Esophagus mucosa (tissue), 1 donor: ENCODE measurements around the gene TMEM120B. TPM values are rescaled to one million over a fixed set of nuclear protein-coding genes. Genes with fewer than 3 reads are reported as not detected.
"Not testable (repeated sequence)": the region's sequence is repeated elsewhere in the genome, so short reads cannot be mapped to it uniquely, and the experiment has no call there.

ENCODE experiments used
- ATAC-seq: fragments of 200-7000 bp; cut with Tn5 transposase; one replicate; pipeline ENCODE4 v1.9.1; 2020
- total RNA-seq: library from RNA; stranded (reverse); gene quantifications from one replicate; pipeline ENCODE4 v1.2.4, GENCODE V29; 2023
- donor health status: DM: yes; HTN: yes; CAD: no.

TMEM120B gene
- total RNA-seq, 1 donor from 2014 or later = 4.1 TPM

DNA sequence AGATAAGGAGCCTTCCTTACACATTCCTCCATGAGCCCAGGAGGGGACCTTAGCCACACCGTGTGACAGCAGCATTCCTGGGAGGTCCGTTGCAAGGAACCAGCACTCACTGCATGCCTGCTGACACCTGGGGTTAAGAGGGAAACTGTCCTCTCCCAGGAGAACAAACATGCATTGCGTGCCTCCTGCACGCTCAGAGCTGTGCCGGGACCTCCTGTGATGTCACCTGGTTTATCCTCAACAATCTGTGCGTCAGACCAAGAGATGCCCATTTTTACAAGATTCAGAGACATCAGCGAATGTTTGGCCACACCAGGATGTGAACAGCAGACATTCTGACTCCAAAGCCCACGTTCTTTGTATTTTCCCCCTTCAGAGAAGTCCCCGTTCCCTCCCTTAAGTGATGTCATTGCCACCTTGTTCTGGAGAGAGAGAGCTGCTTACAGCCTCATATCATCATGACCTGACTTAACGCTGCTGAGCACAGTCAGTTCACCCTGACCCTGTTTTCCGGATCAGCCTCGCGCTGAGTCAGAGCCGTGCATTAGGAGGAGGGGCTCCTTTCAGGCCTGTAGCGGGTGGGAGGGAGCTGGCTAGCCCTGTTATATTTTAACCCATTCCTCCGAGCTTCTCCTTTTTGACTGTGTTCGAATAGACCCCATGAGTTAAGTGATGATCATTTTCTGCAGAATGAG lies 36.2 kb downstream of the TMEM120B start:
- peak; percentile 55 for ATAC-seq

GRCh38 chr12:121749267-121749666 lies 36.7 kb downstream of the TMEM120B start:
- ATAC-seq = no peak

DNA sequence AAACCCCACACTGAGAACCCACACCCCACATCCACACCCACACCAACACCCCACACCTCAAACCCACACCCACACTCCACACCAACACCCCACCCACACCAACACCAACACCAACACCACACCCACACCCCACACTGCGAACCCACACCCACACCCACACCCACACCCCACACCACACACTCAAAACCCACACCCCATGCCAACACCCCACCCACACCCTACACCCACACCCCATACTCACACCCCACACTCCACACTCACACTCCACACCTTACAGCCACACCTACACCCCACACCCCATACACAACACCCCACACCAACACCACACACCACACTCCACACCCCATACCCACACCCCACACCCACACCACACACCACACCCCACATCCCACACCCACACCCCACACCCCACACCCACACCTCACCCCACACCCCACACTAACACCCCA lies 38.0 kb downstream of the TMEM120B start:
- ATAC-seq = peak; percentile 19

GRCh38 chr12:121751034-121751433 lies 38.5 kb downstream of the TMEM120B start:
- ATAC-seq = peak; percentile 45

- ATAC-seq = no peak
Measured at GRCh38 chr12:121751749-121752351, 39.3 kb downstream of the TMEM120B start.

GRCh38 chr12:121753844-121754264 lies 41.3 kb downstream of the TMEM120B start:
- no peak for ATAC-seq

GRCh38 chr12:121754836-121755235 lies 42.3 kb downstream of the TMEM120B start:
- no peak for ATAC-seq

DNA sequence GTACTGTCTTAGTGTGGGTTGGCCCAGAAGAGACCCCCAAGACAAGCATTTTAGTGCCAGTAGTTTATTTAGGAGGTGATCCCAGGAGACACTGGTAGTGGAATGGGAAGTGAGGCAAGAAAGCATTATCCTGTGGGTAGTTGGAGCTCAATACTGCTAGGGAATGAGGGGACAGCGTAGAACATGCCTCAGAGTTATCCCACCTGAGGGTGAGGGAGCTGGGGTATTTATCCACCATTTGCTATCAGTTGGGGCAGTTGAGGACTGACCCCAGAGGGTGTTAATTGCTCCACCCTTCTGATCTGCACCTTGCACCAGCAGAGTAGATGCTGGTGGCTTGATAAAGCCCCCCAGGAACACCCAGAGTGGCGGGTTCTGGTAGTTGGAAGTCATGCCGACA lies 43.0 kb downstream of the TMEM120B start:
- ATAC-seq = no peak

DNA sequence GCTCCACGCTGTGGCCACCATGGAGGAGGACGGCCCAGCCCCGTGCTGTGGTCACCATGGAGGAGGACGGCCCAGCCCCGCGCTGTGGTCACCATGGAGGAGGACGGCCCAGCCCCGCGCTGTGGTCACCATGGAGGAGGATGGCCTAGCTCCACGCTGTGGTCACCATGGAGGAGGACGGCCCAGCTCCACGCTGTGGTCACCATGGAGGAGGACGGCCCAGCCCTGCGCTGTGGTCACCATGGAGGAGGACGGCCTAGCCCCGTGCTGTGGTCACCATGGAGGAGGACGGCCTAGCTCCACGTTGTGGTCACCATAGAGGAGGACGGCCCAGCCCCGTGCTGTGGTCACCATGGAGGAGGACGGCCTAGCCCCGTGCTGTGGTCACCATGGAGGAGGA lies 46.0 kb downstream of the TMEM120B start:
- ATAC-seq = not testable (repeated sequence)

DNA sequence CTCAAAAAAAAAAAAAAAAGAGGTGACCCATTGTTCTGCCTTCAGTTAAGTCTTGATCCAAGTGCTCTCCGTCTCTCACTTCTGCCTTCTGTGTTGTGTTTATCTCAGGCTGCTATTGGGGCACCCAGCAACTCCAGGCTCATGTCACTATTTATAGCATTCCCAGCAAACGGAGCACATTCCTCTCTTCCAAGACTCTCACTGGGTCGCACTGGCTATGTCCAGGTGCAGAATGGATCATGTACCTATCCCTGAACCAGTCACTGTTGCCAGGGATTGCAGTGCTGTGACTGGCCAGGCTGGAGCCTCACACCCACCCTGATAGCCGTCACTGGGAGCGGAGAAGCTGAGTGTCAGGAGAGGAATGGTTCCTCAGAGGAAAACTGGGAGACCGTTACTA lies 49.7 kb downstream of the TMEM120B start:
- ATAC-seq = no peak

- ATAC-seq = no peak
Measured at GRCh38 chr12:121764808-121765207, 52.3 kb downstream of the TMEM120B start.

DNA sequence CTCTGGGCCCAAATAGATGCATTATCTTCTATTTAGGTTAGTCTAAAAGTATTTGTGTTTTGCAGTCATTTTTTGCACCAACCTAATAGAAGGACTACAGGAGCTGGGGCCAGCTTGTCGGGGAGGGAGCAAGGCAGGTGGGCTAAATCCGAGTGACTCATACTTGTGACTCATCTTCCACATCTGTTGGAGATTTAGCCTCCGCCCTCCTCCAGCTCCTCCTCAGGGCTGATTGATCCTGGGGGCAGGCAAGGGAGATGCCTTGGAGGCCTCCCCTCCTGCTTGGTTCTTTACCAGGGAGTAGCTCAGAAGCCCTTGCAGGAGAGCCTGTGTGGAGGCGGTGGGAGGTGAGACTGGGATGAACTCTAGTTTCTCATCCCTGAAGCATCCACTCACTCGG lies 53.0 kb downstream of the TMEM120B start:
- no peak for ATAC-seq

DNA sequence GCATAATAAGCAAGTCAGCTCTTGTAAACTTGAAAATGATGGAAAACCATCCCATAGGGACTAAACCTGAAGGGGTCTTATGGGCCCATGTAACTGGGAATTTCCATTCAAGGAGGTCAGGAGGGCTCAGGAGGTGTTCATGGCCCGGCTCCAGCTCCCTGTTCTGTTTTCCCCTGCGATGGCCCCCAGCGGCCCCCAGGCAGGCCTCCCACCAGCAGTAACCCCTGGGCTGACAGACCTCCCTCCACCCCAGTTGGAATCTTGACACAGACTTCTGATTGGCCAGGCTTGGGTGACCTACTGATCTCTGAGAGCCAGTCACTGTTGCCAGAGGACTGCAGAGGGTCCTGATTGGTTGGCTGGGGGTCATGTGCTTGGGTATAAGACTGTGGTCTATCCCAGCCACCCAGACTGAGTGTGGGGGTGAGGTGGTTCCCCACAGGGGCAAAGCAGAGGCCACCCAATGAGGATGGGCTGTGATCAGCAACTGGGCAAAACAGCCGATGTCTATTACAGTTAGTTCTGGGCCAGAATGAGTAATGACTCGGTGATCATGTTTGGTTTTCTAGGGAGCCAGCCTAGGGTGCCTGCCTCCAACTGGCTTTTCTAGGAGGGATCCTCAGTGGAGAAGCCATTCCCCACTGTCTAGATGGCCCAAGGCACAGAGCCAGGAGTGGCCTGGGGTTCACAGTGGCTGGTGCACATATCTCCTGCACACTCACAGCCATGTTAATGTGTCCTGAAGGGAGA lies 53.9 kb downstream of the TMEM120B start:
- peak; percentile 7 for ATAC-seq

DNA sequence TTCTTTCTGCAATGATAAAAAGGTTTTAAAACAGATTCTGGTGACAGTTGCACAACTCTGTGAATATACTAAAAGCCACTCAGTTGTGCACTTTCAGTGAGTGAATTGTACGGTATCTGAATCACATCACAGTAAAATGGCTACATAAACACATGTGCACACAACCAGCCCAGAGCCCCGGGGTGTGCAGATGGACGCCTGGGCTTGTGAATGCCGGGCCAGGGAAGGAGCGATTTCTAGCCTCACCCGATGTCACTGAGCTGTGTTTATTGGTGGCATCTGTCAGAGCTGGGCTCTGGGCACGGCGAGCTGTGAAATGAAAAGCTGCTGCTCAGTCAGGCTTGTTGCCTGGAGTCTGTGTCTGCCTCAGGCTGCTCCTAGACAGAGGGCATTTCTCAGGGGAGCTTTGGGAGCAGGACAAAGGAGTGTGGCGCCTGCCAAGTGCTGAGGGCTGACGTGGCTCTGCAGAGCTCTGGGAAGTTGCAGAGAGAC lies 55.0 kb downstream of the TMEM120B start:
- ATAC-seq = peak; percentile 48

DNA sequence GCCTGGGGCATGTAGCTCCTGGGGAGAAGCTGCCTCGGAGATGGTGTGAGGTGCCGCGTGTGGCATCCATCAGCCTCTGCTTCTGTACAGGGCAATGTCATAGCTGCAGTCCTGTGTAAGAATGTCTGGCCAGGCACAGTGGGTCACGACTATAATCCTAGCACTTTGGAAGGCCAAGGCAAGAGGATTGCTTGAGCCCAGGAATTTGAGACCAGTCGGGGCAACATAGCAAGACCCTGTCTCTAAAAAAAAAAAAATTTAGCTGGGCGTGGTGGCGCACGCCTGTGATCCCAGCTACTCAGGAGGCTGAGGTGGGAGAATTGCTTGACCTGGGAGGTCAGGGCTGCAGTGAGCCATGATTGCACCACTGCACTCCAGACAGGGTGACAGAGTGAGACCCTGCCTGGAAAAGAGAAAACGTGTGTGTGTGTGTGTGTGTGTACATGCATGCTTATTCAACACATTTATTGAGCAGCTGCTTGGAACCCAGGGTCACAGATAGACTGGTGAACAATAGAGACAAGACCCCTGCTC lies 56.8 kb downstream of the TMEM120B start:
- ATAC-seq = no peak

- no peak for ATAC-seq
Measured at GRCh38 chr12:121769831-121770301, 57.3 kb downstream of the TMEM120B start.

DNA sequence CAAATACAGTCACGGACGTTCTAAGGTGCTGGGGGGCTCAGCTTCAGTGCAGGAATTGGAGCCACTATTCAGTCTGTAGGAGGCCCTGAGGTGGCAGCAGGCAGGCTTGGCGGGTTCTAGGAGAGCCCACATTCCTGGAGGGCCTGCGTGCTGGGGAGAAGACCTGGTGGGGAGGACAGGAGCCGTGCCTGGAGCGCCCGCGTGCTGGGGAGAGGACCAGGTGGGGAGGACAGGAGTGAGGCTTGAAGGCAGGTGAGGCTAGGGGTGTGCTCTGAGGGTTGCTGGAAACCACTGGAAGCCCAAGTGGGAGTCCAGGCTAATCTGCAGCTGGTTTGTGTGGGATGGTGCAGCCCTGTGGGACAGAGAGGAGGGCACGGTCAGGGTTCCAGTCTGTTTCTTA lies 57.8 kb downstream of the TMEM120B start:
- ATAC-seq = no peak

DNA sequence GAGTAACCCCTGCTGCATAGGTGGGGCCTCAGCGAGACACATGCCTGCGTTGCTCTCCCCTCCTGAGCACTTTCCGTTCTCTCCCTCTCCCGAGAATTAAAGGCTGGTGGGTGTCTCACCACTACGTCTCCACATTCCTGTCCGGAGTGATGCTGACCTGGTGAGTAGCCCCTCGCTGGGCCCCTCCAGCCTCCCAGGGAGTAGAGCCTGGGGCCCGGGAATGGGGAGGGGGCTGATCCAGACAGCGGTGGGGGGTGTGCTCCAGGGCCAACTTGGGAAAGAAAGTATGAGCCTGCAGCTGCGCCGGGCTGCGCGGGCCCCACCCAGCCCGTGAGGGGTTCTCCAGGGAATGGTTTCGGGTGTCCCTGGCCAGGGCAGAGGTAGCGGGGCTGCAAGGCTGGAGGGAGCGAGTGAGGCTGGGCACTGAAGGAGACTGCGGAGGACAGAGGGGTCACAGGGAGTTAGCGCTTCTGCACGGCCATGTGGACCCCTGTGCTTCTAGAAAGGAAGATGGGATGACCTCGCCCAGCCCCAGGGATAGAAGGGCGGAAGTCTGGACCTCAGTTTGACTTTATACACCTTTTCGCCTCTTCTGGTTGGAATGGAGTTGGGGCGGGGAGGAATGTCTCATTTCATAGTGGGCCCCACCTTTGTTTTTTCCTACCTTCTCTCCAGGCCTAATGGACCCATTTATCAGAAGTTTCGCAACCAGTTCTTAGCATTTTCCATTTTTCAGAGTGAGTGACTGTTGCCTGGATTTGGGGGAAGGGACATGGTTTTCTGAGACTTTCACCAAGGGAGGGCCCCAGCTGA lies 58.5 kb downstream of the TMEM120B start:
- ATAC-seq = no peak

DNA sequence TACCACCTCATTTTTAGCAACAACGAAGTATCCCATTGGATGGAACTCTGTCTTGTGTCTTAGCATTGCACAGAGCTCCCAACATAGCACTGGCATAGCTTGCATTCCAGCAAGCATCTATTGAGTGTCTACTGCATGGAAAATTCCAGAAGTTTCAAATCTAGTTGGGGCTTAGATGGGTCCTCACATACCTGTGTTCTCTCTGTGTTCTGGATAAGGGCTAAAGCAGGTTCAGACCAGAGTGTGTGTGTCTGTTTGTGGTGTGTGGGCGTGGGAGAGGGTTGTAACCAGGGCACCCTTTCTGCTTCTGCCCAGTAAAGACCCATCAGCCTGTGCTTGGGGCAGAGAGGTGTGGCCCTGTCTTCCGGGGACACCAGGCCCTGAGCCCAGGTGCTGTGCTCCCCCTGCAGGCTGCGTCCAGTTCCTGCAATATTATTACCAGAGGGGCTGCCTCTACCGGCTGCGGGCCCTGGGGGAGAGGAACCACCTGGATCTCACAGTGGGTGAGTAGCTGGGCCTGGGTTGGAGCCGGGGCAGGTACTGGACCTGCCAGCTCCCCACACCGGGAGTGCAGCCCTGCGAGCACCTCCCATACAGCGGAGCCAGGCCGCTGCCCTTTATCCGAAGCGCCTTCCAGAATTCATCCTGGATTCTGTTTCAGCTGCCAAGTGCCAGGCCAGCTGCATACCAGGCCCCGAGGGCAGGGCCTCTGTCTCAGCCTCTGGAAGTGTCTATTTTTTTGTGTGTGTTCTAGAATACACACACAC lies 60.6 kb downstream of the TMEM120B start:
- peak; percentile 76 for ATAC-seq

GRCh38 chr12:121774968-121775474 lies 62.5 kb downstream of the TMEM120B start:
- peak; percentile 13 for ATAC-seq

GRCh38 chr12:121775501-121775900 lies 62.9 kb downstream of the TMEM120B start:
- ATAC-seq = no peak
